Trophoblast cell (in vitro differentiated cells and primary cell): Measurements from ENCODE around the gene PPP1R3F.
"Not testable (repeated sequence)": the region's sequence is repeated elsewhere in the genome, so short reads cannot be mapped to it uniquely, and the experiment has no call there.

Experiments
- DNase-seq, 2 donors: peaks; one replicate each; pipeline ENCODE4 v3.0.0-alpha.2; 2016
- H2AFZ ChIP-seq: 2 replicates; pipeline ENCODE4 v1.6.1; 2013; ENCODE audit warnings: low read length, moderate library complexity, mild to moderate bottlenecking; ENCODE audit not compliant: insufficient read depth, poor library complexity
- H2AK5ac ChIP-seq: 2 replicates; pipeline ENCODE4 v1.6.1; 2013; ENCODE audit warnings: mild to moderate bottlenecking, low read length
- H2BK120ac ChIP-seq: 2 replicates; pipeline ENCODE4 v1.6.1; 2013; ENCODE audit warnings: low read length, mild to moderate bottlenecking, moderate library complexity; ENCODE audit not compliant: insufficient read depth, poor library complexity
- H2BK12ac ChIP-seq: 2 replicates; pipeline ENCODE4 v1.6.1; 2013; ENCODE audit warnings: mild to moderate bottlenecking, low read length, moderate library complexity
- H2BK5ac ChIP-seq: 2 replicates; pipeline ENCODE4 v1.6.1; 2013; ENCODE audit warnings: low read length, low read depth, moderate library complexity, mild to moderate bottlenecking; ENCODE audit not compliant: poor library complexity
- H3K14ac ChIP-seq: 2 replicates; pipeline ENCODE4 v1.6.1; 2013; ENCODE audit warnings: mild to moderate bottlenecking, low read length
- H3K18ac ChIP-seq: 2 replicates; pipeline ENCODE4 v1.6.1; 2013; ENCODE audit warnings: mild to moderate bottlenecking, low read length
- H3K23ac ChIP-seq: 2 replicates; pipeline ENCODE4 v1.6.1; 2013; ENCODE audit warnings: low read length
- H3K27ac ChIP-seq: 2 replicates; pipeline ENCODE4 v1.5.1; 2013; ENCODE audit warnings: low read depth, mild to moderate bottlenecking, inconsistent platforms, low read length, moderate library complexity
- H3K27me3 ChIP-seq: 2 replicates; pipeline ENCODE4 v1.6.1; 2013; ENCODE audit warnings: inconsistent platforms, mild to moderate bottlenecking, low read length, moderate library complexity; ENCODE audit not compliant: insufficient read depth
- H3K36me3 ChIP-seq, 2 experiments: 1 replicate in 1 of 2; 2 replicates in 1 of 2; pipeline ENCODE4 v1.6.1; 2013; ENCODE audit warnings: low read length in 2 of 2, mild to moderate bottlenecking in 2 of 2, moderate library complexity in 1 of 2; ENCODE audit not compliant: insufficient read depth in 2 of 2, control insufficient read depth in 1 of 2
- H3K4ac ChIP-seq: 2 replicates; pipeline ENCODE4 v1.6.1; 2013; ENCODE audit warnings: low read depth, mild to moderate bottlenecking, low read length, moderate library complexity
- H3K4me1 ChIP-seq, 2 experiments: 1 replicate in 1 of 2; 2 replicates in 1 of 2; pipeline ENCODE4 v1.6.1; 2013; ENCODE audit warnings: low read length in 2 of 2, mild to moderate bottlenecking in 2 of 2, moderate library complexity in 1 of 2; ENCODE audit not compliant: insufficient read depth in 2 of 2, control insufficient read depth in 1 of 2
- H3K4me2 ChIP-seq: 2 replicates; pipeline ENCODE4 v1.6.1; 2013; ENCODE audit warnings: inconsistent platforms, mild to moderate bottlenecking, low read length, moderate library complexity
- H3K4me3 ChIP-seq: 2 replicates; pipeline ENCODE4 v1.5.1; 2013; ENCODE audit warnings: mild to moderate bottlenecking, low read depth, low read length, inconsistent platforms
- H3K79me1 ChIP-seq: one replicate; pipeline ENCODE4 v1.6.1; 2013; ENCODE audit warnings: low read length
- H3K79me2 ChIP-seq: 2 replicates; pipeline ENCODE4 v1.6.1; 2013; ENCODE audit warnings: low read length, mild to moderate bottlenecking; ENCODE audit not compliant: control insufficient read depth, insufficient read depth, poor library complexity
- H3K9ac ChIP-seq: 2 replicates; pipeline ENCODE4 v1.6.1; 2013; ENCODE audit warnings: mild to moderate bottlenecking, low read length
- H3K9me3 ChIP-seq: 2 replicates; pipeline ENCODE4 v1.6.1; 2013; ENCODE audit warnings: low read depth, mild to moderate bottlenecking, control low read depth, inconsistent platforms, low read length; ENCODE audit not compliant: insufficient read depth
- H4K12ac ChIP-seq: 2 replicates; pipeline ENCODE4 v1.6.1; 2013; ENCODE audit warnings: low read depth, mild to moderate bottlenecking, low read length, moderate library complexity
- H4K8ac ChIP-seq: 2 replicates; pipeline ENCODE4 v1.6.1; 2013; ENCODE audit warnings: low read depth, mild to moderate bottlenecking, low read length, moderate library complexity
- H4K91ac ChIP-seq: one replicate; pipeline ENCODE4 v1.6.1; 2013; ENCODE audit warnings: low read depth, mild to moderate bottlenecking, low read length, moderate library complexity
- WGBS: extraction: QIAGEN DNeasy Blood & Tissue Kit; methylation state at CpG from one replicate; pipeline ENCODE4 v1.1.7; 2013; ENCODE audit warnings: missing lambda C conversion rate; ENCODE audit not compliant: insufficient read length, insufficient coverage; ENCODE audit errors: extremely low coverage; 5-methylcytosine and 5-hydroxymethylcytosine counted together

PPP1R3F gene

DNA sequence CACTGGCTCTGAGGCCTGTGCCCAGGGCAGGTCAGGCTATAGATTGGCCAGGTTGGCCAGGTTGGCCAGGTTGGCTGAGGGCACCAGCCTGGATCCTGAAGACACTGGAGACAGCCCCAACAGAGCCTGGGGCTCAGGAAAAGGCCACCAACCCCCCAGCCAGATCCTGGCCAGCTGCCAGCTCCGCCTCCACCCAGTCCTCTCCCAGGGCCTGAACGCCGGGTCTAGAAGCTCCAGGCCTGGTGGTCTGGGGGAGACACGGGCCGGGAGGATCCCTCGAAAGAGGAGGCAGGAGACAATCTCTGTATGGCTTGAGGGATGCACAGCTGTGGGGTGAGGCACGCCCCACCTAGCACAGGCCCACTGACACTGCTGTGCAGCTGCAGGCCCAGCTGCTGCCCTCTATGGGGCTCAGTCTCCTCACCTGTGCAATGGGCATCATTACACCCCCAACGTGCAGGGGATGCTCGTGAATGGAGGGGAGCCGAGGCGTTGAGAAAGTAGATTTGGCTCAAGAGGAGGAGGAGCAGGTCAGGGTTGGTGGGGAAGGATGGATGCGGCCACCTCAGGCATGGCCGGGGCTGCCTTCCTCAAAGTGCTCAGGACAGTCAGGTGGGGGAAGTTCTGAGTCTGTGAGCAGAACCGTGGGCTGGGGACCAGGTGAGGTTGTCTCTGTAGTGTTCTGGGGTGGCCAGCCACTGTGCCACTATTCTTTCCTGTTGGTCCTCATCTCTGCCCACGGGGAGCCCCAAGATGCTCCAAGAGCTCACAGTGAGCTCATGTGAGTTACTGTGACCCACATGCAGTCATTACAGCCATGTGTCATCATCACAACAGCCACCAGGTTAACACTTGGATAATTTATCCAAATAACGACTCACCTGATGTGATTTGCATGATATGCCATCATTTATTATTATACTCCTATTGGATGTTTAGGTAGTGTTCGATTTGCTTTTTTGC is 23.1 kb downstream of the PPP1R3F start:
- Histone ChIP-seq H3K4me1 (no peaks in the 10 kb centered on the region), H2BK120ac (no peak overlapping the region), H3K9ac (no peak overlapping the region), H4K12ac (no peak overlapping the region), H3K4me2 (no peak overlapping the region), H3K79me2 (no peaks in the 10 kb centered on the region), H2AFZ (no peak overlapping the region), H2BK5ac (no peak overlapping the region), H3K27ac (no peak overlapping the region), H4K91ac (no peak overlapping the region), H3K36me3 (no peaks in the 10 kb centered on the region), H4K8ac (no peak overlapping the region), H3K4ac (no peak overlapping the region), H3K18ac (no peak overlapping the region), H3K4me3 (no peak overlapping the region), H3K14ac (no peak overlapping the region), H2BK12ac (no peak overlapping the region), H3K27me3 (no peaks in the 10 kb centered on the region), H3K9me3 (no peaks in the 10 kb centered on the region), H3K79me1 (no peaks in the 10 kb centered on the region), H3K23ac (no peak overlapping the region), H2AK5ac (no peak overlapping the region)
- no CpG with 5 or more reads among the region's 17 CpGs for WGBS
- no peak for DNase-seq

DNA sequence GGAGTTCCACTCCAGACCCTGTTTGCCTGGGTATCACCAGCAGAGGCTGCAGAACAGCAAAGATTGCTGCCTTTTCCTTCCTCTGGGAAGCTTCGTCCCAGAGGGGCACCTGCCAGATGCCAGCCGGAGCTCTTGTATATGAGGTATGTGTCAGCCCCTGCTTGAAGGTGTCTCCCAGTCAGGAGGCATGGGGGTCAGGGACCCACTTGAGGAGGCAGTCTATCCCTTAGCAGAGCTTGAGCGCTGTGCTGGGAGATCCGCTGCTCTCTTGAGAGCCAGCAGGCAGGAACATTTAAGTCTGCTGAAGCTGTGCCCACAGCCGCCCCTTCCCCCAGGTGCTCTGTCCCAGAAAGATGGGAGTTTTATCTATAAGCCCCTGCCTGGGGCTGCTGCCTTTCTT is 29.7 kb downstream of the PPP1R3F start:
- not testable (repeated sequence) for H3K79me2 ChIP-seq, H3K9me3 ChIP-seq, H3K4me2 ChIP-seq, H2BK5ac ChIP-seq, H3K27me3 ChIP-seq, H3K9ac ChIP-seq, H3K4me1 ChIP-seq, H3K4me3 ChIP-seq, H2AFZ ChIP-seq, H3K4ac ChIP-seq, H2BK12ac ChIP-seq, DNase-seq, H2AK5ac ChIP-seq, H3K23ac ChIP-seq, H2BK120ac ChIP-seq, H3K27ac ChIP-seq, H3K79me1 ChIP-seq, H4K12ac ChIP-seq, H3K18ac ChIP-seq, H3K36me3 ChIP-seq, H3K14ac ChIP-seq, H4K8ac ChIP-seq, H4K91ac ChIP-seq
- WGBS = no CpG with 5 or more reads among the region's 5 CpGs

DNA sequence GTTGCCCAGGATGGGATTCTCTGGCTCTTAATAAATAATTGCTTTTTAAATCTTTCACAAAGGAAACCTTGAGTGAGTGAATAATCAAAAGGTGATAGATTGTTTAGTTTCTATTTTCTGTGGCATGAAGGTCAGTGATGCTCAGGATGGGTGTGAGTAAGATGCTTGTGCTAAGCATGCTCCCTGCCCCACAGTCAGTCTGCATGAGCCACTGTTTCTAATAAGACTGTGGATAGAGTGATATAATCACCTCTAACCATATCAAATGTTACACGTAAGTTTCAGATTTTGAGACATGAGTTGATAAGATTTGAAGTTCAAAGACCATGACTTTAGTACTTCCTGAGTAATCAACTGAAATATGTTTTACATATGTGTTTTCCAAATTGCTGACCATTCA is 31.1 kb downstream of the PPP1R3F start:
- H3K79me1 ChIP-seq = no peaks in the 10 kb centered on the region
- H2AFZ ChIP-seq = no peak overlapping the region
- H3K9me3 ChIP-seq = no peaks in the 10 kb centered on the region
- H3K23ac ChIP-seq = no peak overlapping the region
- H3K36me3 ChIP-seq = no peaks in the 10 kb centered on the region
- H3K4ac ChIP-seq = no peak overlapping the region
- DNase-seq = no peak
- H4K8ac ChIP-seq = no peak overlapping the region
- no peak overlapping the region for H2BK12ac ChIP-seq
- no CpG with 5 or more reads among the region's 1 CpG for WGBS
- H3K18ac ChIP-seq = no peak overlapping the region
- H3K79me2 ChIP-seq = no peaks in the 10 kb centered on the region
- H2BK5ac ChIP-seq = no peak overlapping the region
- H2BK120ac ChIP-seq = no peak overlapping the region
- H3K4me2 ChIP-seq = no peak overlapping the region
- H3K27ac ChIP-seq = no peak overlapping the region
- H3K4me1 ChIP-seq = no peaks in the 10 kb centered on the region
- no peaks in the 10 kb centered on the region for H3K27me3 ChIP-seq
- no peak overlapping the region for H3K4me3 ChIP-seq
- no peak overlapping the region for H3K14ac ChIP-seq
- H4K91ac ChIP-seq = no peak overlapping the region
- no peak overlapping the region for H3K9ac ChIP-seq
- no peak overlapping the region for H2AK5ac ChIP-seq
- no peak overlapping the region for H4K12ac ChIP-seq

DNA sequence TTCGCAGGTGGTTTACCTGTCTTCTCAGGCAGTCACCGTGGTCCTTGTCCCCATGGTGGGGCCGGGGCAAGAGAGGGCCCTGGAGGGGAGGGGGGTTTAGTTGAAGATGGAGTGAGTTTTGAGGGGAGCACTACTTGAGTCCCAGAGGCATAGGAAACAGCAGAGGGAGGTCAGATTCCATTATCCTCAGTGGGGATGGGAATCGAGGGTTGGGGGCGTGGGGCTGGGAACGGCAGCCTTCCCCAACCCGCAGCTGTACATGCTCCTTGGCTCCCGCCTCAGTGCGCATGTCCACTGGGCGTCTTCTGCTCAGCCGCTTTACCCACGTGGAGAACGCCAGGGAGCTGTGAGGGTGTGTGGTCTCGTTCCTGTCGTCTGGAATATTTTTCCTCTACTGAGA is 33.8 kb downstream of the PPP1R3F start, which contains the start of gene GAGE10:
GAGE10 (plus strand) TSS at position 301 of the 400 bp plus-strand sequence. CDS start 1,214 bp downstream, outside the sequence.
- H4K8ac ChIP-seq = no peak within 1 kb of the TSS
- H3K27ac ChIP-seq = no peak within 1 kb of the TSS
- H4K12ac ChIP-seq = no peak within 1 kb of the TSS
- H3K36me3 ChIP-seq = no peaks in the 10 kb centered on the region
- no peaks in the 10 kb centered on the region for H3K27me3 ChIP-seq
- no peak within 1 kb of the TSS for H4K91ac ChIP-seq
- H3K79me1 ChIP-seq = no peaks in the 10 kb centered on the region
- no peak within 1 kb of the TSS for H2AK5ac ChIP-seq
- H2BK12ac ChIP-seq = no peak within 1 kb of the TSS
- no CpG with 5 or more reads among the region's 15 CpGs for WGBS
- no peak within 1 kb of the TSS for H3K23ac ChIP-seq
- H3K4ac ChIP-seq = no peak within 1 kb of the TSS
- no peak for DNase-seq
- H3K4me3 ChIP-seq = no peak within 1 kb of the TSS
- H3K9ac ChIP-seq = no peak within 1 kb of the TSS
- no peak within 1 kb of the TSS for H3K14ac ChIP-seq
- H3K79me2 ChIP-seq = no peaks in the 10 kb centered on the region
- H3K4me1 ChIP-seq = no peaks in the 10 kb centered on the region
- no peak within 1 kb of the TSS for H3K18ac ChIP-seq
- H2AFZ ChIP-seq = no peak within 1 kb of the TSS
- no peak within 1 kb of the TSS for H2BK5ac ChIP-seq
- no peaks in the 10 kb centered on the region for H3K9me3 ChIP-seq
- H3K4me2 ChIP-seq = no peak within 1 kb of the TSS
- no peak within 1 kb of the TSS for H2BK120ac ChIP-seq
